GM08714 (cell line): Measurements from ENCODE around the gene ALDH3A2.
A peak's percentile ranks its signal among the peaks of the same experiment; 100 is the strongest.

Experiments used
- H3K4me3 ChIP-seq: fragments of 200-500 bp; sonication (Bioruptor generic); 2 replicates; pipeline ENCODE4 v1.5.1; 2014; ENCODE audit warnings: mild to moderate bottlenecking, low read length, inconsistent platforms
- ZNF274 ChIP-seq: IDR thresholded peaks from 2 replicates; pipeline ENCODE4 v1.6.1; 2012; ENCODE audit warnings: mild to moderate bottlenecking, low read depth, low read length

ALDH3A2 gene

DNA sequence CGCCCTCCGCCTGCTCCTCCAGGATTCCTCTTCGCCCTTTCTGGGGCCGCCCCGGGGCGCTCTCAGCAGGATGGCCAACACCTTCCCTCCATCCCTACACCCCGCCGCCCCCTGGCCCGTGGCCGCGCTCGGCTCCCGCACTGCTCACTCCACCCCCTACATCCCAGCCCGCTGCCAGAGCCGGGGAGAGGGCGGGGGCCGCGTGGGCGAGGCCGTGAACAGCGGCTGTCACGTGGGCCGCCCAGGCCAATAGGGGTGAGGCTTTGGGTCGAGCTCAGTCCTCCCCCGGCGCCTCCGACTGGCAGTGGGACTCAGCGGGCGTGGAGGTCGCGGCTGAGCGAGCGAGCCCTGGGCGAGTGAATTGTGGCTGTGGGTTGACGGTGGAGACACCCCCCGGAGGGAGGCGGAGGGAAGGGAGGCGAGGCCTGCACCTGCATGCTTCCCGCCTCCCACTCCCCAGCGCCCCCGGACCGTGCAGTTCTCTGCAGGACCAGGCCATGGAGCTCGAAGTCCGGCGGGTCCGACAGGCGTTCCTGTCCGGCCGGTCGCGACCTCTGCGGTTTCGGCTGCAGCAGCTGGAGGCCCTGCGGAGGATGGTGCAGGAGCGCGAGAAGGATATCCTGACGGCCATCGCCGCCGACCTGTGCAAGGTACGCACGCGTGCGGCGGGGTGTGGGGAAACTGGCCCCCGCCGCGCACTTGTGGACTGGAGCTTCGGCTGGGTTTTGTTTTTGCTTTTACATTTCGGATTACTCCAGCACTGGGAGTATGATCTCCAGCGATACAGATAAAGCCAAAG, at the start of gene ALDH3A2:
Gene ALDH3A2 (plus strand): TSS at position 277 of the 799 bp plus-strand sequence. CDS start 221 bp downstream, at position 498.
- TF ChIP-seq ZNF274 = no peak
- H3K4me3 ChIP-seq = peak within 1 kb of the TSS; percentile 60

DNA sequence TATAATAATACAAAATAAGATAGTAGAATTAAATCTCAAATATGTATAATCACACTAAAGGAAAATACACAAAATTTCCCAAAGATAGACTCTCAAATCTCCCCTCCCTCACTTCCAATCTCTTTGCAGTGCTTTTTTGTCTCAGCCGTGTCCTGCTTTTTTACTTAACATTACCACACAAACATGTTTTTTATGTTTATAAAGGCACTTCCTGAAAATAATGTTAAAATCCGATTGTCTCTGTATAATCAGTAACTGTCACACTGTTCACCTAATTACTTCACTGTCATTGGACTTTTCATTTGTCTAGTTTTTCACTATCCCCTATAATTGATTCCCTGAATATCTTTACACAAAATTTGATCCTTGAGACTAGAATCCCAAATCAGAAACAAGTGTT, 38.2 kb upstream of the ALDH3A2 start:
- H3K4me3 ChIP-seq = no peak overlapping the region
- TF ChIP-seq ZNF274 = no peak

DNA sequence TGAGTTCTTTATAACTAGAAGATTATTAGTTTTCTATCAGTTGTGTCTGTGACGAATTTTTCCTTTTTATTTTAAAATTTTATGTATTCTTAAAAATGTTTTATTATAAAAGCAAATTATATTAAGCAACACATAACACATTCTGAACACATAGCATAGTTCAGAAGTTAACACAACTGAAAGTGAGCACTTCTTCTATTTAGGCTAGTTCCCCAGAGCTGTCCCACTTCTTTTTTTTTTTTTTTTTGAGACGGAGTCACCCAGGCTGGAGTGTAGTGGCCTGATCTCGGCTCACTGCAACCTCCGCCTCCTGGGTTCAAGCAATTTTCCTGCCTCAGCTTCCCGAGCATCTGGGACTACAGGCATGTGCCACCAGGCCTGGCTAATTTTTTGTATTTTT, 37.7 kb upstream of the ALDH3A2 start:
- no peak for TF ChIP-seq ZNF274
- no peak overlapping the region for H3K4me3 ChIP-seq

DNA sequence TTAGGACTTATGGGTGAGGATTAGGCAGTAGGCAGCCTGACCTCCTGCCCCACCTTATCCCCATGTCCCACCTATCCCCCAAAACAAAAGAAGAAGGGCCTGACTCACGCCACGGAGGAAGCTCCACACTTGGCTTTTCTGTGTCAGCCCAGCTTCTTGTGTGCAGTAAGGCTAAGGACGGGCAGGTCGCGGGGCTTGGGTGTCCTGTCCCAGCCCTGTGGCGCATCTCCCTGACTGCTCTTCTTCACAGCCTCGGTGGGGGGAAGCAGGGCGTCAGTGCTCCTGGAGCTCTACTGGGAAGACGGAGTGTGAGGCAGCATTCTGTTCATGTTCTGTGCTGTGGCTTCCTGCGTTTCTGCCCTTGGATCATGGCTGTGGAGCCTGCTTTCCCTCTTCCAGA, 34.6 kb upstream of the ALDH3A2 start:
- no peak for TF ChIP-seq ZNF274

DNA sequence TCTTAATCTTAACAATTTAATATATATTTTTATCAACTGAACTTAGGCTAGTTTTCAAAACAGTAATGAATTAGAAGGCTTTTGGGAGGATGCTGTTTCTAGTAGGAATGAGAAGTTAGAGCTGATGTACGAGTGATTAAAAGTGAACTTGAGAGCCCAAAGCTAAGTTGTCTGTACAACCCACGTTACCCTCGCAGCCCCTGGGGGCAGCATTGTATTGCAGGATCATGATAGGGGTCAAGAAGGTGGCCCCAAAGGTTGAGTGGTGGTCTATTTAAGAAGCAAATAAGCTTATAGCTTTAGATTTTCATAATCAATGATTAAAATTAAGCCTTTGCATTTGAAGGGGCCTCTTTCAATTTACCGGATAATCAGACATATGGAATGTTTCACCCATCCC, 33.7 kb upstream of the ALDH3A2 start:
- no peak for TF ChIP-seq ZNF274
- H3K4me3 ChIP-seq = no peak overlapping the region

More for the DNA sequence above, 34.6 kb upstream of the ALDH3A2 start:
- no peak overlapping the region for H3K4me3 ChIP-seq

DNA sequence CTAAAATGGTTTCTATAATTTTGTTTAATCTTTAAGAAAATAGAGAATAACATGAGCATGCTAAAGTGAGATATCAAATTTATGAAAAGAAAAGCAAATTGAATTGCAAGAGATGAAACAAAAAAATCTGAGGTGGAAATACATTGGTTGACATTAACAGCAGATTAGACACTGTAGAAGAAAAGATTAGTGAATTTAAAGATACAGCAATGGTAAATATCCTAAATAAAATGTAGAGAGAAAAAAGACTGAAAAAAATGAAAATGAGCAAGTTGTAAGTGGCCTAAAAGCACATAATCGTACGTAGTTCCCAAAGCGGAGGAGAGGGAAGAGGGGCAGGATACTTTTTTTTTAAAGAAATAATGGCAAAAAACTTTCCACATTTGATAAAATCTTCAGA, 30.5 kb upstream of the ALDH3A2 start:
- H3K4me3 ChIP-seq = no peak overlapping the region
- TF ChIP-seq ZNF274 = no peak

DNA sequence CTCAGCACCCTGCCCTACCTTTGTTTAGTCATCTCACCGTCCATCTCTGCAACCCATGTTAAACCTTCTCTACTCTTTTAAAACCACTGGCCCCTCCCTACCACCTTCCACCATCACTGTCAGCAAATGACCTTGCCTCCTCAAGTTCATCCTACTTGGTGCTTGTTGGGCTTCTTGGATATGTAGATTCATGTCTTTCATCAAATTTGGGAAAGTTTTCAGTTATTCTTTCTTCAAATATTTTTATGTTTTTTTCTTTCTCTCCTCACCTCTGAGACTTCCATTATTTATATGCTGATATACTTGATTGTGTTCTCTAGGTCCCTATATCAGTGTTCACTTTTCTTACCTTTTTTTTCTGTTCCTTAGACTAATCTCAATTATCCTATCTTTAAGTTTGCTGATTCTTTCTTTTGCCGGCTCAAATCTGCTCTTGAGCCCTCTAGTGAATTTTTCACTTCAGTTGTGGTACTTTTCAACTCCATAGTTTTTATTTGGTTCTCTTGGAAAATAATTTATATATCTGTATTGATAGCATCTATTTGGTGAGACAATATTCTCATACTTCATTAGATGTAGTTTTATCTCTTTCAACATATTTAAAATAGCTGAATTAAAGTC, 28.7 kb upstream of the ALDH3A2 start:
- H3K4me3 ChIP-seq = no peak overlapping the region
- TF ChIP-seq ZNF274 = no peak

DNA sequence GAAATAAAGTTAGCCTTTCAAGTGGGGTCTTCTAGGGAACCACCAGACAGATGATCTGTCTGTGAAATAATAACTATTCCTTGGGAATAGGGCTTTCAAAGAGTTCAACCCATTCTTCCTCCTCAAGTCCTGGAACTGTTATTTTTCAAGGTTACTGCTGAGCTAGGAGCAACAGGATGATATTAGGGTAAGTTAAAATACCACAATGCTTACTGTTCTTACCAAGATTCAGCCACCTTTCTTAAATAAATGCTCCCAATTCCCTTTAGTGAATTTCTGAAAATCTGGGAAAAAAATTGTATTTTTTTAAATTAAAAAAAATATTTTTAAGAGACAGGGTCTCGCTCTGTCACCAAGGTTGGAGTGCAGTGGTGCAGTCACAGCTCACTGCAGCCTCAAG, 26.9 kb upstream of the ALDH3A2 start:
- no peak for TF ChIP-seq ZNF274
- H3K4me3 ChIP-seq = no peak overlapping the region

DNA sequence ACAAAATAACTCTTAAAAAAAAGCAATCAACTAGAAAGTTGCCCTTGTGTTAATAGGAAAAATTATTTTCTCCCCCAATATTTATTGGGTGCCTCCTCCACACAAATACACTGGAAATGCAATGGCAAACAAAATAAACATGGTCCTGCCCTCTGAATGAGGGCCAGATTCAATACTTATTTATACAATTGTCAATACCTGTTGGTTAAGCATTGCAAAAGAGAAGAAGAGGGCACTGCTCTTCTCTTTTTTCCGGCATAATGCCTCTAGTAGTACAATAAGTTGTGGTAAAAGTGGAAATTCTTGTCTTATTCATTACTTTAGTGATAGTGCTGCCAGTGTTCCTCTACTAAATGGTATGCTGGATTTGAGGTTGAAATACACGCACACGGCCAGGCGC, 22.5 kb upstream of the ALDH3A2 start:
- no peak overlapping the region for H3K4me3 ChIP-seq
- no peak for TF ChIP-seq ZNF274

DNA sequence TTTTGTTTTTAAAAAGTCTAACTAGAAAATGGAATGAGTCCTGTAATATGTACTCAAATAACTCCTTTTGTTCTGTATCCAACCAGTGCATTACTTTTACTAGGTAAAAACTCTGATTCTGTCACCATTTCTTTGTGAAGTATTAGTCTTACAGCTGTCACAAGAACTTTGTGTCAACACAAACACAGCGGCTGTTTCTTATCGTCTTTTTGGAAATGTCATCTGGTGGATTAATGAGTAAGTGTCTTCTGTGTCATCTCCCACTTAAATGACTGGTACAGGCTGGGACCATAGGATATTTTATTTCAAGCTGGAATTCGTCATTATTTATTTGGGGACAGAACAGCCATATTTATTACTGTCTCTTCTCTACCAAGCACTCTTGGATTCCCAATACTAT, 19.1 kb upstream of the ALDH3A2 start:
- no peak overlapping the region for H3K4me3 ChIP-seq
- TF ChIP-seq ZNF274 = no peak

DNA sequence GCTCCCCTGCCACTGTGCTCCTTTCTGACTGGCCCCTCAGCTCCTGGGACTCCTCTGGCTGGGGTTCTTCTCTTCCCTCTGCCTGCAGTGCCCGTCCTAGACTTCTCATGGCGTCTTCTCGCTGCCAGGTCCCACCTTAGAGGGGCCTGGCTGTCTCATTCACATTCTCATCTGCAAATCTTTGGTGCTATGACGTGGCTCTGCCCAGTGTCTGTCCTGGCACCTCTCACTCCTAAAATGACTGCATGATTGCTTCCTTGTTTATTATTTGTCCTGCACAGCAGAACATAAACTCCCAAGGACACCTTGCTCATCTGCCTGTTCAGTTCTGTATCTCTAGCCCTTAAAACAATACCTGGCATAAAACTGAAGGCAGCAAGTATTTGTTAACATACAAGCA, 18.5 kb upstream of the ALDH3A2 start:
- no peak for TF ChIP-seq ZNF274
- no peak overlapping the region for H3K4me3 ChIP-seq

DNA sequence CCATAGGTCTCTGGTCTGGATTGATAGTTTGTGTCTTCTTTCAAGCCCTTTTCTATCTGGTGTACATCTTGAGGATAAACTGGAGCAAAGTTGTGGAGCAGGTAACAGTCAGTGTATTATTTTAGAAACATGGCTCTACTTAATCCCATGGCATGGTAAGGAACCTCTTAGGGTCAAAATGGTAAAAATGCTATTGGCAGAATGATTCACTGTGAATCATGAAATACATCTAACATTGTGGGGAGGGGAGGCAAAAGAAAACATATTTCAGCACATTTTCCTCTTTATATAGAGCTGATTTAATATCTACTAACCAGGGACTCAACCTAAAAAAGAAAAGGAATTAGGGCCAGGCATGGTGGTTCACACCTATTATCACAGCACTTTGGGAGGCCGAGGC, 17.9 kb upstream of the ALDH3A2 start:
- no peak for TF ChIP-seq ZNF274
- H3K4me3 ChIP-seq = no peak overlapping the region

DNA sequence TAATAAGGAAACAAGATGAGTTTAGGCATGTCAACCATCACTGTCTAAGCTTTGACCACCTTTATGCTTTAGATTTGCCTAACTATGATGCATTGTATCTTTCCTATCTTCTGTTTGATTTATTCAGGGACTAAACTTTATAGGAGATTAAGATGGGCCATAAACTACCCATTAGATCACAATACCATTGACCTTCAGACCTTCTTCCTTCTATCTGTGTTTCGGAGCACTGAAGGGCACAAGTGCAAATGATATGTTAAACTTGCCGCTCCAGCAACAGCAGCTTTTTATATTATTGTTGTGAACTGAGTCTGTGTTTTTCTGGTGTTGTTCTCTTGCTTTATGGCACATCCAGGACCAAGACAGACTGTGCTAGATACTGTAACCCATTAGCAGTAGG, 16.6 kb upstream of the ALDH3A2 start:
- TF ChIP-seq ZNF274 = no peak

DNA sequence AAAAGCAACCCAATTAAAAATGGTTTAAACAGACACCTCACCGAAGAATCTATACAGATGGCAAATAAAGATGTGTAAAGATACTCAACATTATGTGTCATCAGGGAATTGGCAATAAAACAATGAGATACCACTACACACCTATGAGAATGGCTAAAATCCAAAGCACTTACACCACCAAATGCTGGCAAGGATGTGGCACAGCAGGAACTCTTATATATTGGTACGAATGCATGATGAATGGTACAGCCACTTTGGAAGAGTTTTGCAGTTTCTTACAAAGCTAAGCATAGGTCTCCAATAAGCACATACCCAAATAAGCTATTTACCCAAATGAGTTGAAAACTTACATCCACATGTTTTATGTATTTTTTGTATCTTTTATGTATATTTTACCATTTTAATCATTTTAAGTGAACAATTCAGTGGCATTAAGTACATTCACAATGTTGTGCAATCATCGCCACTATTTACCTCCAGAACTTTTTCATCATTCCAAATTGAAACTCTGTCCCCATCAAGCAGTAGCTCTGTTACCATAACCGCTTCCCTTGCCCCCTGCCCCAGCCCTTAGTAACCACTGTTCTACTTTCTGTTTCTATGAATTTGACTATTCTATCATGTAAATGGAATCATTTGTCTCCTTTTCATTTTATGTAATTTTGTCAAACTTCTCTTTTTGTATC, 6.7 kb upstream of the ALDH3A2 start:
- TF ChIP-seq ZNF274 = no peak
- no peak overlapping the region for H3K4me3 ChIP-seq

More for the DNA sequence above, 16.6 kb upstream of the ALDH3A2 start:
- no peak overlapping the region for H3K4me3 ChIP-seq

DNA sequence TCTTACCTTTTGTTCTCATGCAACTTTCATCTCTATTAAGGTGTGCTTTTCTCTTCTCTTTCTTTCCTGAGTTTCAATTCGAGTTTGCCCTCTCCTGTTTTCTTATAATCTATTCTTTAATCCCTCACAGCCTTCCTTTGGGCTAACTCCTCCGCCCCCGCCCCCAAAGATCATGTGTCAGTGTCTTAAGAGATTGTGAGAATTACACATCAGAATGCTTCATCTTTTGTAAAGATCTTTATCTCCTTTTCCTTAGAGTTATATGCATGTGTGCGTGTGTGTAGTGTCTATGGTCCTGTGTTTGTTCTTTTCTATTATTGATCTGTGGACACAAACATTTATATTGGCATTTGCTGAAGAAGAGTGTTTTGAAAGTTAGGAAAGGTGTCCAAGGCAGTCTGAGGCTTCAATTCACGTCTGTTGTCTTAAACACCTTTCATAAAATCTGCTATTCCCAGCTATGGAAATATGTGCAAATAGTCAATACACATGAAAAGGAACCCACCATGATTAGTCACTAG, 6.1 kb upstream of the ALDH3A2 start:
- no peak overlapping the region for H3K4me3 ChIP-seq
- no peak for TF ChIP-seq ZNF274
